Fibroblast of lung (primary cell): ENCODE measurements around the gene IGSF21.

ENCODE experiments used
- EZH2 ChIP-seq: IDR thresholded peaks from 2 replicates; pipeline ENCODE4 v1.5.1; 2012; ENCODE audit warnings: low read length, control low read depth, mild to moderate bottlenecking; ENCODE audit errors: missing control alignments
- TF ChIP-seq, protein P1 (sequence below), 2 donors: IDR thresholded peaks in 1 of 2; conservative IDR thresholded peaks in 1 of 2; 1 replicate in 1 of 2; 2 replicates in 1 of 2; pipeline ENCODE4 v1.5.1; 2011 to 2012; ENCODE audit warnings: low read length in 2 of 2, control low read depth in 1 of 2, inconsistent platforms in 1 of 2, low read depth in 1 of 2, mild to moderate bottlenecking in 1 of 2

GRCh38 chr1:18263547-18264120 lies 156.0 kb downstream of the IGSF21 start:
- no peak for TF ChIP-seq EZH2
- TF ChIP-seq, protein P1, sequence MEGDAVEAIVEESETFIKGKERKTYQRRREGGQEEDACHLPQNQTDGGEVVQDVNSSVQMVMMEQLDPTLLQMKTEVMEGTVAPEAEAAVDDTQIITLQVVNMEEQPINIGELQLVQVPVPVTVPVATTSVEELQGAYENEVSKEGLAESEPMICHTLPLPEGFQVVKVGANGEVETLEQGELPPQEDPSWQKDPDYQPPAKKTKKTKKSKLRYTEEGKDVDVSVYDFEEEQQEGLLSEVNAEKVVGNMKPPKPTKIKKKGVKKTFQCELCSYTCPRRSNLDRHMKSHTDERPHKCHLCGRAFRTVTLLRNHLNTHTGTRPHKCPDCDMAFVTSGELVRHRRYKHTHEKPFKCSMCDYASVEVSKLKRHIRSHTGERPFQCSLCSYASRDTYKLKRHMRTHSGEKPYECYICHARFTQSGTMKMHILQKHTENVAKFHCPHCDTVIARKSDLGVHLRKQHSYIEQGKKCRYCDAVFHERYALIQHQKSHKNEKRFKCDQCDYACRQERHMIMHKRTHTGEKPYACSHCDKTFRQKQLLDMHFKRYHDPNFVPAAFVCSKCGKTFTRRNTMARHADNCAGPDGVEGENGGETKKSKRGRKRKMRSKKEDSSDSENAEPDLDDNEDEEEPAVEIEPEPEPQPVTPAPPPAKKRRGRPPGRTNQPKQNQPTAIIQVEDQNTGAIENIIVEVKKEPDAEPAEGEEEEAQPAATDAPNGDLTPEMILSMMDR (conservative IDR thresholded peaks at IDR 0.05 in 1 of 2, IDR thresholded peaks at IDR 0.05 in 1 of 2; ENCODE audit: low read depth in 1 of 2, low read length in 2 of 2) = no peak
